Inflammatory macrophage treated with lipopolysaccharide for 4 hours (primary cell): ENCODE measurements around the gene EXTL2.
"Not testable (repeated sequence)": the region's sequence is repeated elsewhere in the genome, so short reads cannot be mapped to it uniquely, and the experiment has no call there.

Experiments
- DNase-seq: peaks from one replicate; pipeline ENCODE4 v3.0.0-alpha.2; 2020

EXTL2 gene

DNA sequence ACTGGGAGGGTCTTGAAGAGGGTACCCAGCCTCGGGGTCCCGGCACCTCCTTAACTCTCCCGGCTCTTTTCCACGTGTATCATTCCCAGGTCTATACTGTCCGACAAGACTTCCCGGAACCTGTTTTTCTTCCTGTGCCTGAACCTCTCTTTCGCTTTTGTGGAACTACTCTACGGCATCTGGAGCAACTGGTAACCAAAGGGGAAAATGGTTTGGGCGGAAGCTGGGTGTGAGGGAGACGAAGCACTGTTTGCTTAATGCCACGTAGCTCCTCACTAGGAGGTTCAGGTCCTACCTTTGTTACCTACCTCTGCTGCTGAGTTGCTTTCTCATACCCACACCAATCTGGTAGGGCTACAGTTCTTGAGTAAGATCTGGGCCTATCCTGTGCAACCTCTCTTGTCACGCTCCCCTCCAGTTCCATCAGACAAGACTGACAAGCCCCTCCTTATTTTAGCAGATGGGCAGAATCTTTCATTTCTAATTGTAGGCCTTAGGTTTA, 1.9 kb upstream of the EXTL2 start:
- peak; percentile 60 for DNase-seq

DNA sequence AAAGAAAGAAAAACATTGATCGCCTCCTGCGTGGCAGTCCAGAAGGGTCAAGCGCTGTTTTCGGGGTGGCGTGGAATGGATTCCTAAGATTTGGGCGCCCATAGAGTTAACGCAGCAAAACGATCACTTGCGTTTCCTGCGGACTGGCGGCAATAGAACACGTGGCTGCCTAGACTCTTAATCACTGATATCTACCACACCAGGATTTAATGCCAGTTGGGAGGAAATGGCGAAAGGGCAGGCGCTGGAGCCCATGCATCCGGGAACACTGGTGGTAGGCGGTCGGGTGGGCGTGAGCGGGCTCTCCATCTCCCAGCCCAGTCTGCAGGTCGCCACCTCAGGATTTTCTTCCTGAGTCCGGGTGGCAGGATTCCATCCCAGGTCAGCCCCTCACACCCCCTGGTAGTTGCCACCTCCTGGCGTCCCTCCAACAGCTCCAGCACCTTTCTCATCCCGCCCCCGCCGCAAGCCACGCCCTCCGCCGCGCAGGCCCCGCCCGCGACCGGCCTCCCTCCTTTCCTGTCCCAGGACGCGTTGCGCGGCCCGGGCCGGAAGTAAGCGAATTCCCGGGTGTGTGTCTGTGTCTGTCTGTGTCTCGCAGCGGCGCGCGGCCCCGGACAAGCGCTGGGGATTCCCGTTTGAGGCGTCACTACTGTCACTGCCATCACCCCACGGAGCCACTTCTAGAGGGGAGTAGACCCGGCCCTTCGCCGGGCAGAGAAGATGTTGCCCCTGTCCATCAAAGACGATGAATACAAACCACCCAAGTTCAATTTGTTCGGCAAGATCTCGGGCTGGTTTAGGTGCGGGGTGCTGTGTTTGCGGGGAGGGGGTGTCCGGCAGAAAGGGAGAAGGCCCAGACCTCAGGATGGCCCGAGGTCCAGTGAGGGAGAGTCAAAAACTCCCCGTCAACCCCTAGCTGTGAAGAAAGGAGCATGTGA, 1.2 kb upstream of the EXTL2 start, which contains the start of gene SLC30A7:
Gene SLC30A7 (plus strand): TSS at position 551 of the 941 bp plus-strand sequence. CDS start 173 bp downstream, at position 724.
- peak; percentile 94 for DNase-seq

DNA sequence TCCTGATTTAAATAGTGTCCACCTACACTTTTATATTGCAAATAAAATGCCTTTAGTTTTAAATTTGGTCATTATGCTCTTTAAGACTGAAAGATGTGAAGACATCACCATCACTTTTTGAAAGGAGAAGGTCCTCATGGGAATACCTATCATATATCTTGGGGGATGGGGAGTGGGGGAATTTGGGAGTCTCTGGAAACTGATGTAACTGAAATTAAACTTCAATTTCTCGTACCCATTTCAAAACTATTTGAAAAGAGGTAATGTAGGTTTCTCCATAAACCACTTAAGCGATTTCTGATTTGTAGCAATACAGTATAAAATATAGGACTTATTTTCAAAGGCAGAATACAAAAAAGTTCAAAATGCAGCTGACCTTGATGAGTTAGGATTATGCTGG, 924 bp downstream of the EXTL2 start:
- no peak for DNase-seq

- no peak for DNase-seq
Observed at GRCh38 chr1:100892554-100892953, 2.1 kb downstream of the EXTL2 start.

DNA sequence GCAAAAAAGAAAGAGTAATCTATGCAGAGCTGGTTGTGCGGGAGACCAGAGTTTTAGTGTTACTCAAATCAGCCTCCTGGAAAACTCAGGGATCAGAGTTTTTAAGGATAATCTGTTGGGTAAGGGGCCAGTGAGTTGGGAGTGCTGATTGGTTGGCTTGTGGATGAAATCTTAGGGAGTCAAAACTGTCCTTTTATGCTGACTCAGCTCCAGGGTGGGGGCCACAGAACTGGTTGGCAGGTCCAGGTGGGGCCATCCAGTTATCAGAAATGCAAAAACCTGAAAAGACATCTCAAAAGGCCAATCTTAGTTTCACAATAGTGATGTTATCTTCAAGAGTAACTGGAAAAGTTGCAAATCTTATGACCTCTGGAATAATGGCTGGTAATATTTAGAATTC, 3.3 kb downstream of the EXTL2 start:
- no peak for DNase-seq

DNA sequence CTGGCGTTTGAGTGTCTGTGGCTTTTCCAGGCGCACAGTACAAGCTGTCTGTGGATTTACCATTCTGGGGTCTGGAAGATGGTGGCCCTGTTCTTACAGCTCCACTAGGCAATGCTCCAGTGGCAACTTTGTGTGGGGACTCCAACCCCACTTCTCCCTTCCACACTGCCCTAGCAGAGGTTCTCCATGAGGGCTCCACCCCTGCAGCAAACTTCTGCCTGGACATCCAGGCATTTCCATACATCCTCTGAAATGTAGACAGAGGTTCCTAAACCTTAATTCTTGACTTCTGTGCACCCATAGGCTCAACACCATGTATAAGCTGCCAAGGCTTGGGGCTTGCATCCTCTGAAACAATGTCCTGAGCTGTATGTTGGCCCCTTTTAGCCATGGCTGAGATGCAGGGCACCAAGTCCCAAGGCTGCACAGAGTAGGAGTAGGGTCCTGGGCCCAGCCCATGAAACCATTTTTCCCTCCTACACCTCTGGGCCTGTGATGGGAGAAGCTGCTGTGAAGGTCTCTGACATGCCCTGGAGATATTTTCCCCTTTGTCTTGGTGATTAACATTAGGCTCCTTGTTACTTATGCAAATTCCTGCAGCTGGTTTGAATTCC, 4.7 kb downstream of the EXTL2 start:
- not testable (repeated sequence) for DNase-seq

DNA sequence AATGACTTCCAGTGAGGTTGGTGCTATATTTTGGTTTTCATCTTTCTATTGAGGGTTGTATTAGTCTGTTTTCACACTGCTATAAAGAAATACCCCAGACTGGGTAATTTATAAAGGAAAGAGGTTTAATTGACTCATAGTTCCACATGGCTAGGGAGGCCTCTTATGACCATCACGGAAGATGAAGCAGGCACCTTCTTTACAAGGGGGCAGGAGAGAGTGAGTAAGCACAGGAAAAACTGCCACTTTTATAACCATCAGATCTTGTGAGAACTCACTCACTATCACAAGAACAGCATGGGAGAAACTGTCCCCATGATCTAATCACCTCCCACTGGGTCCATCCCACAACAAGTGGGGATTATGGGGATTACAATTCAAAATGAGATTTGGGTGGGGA, 5.6 kb downstream of the EXTL2 start:
- DNase-seq, result not testable (repeated sequence)

- peak; percentile 23 for DNase-seq
Observed at GRCh38 chr1:100883963-100884362, 10.7 kb downstream of the EXTL2 start.

- DNase-seq, result peak; percentile 75
Observed at GRCh38 chr1:100882698-100883097, 11.9 kb downstream of the EXTL2 start.

- no peak for DNase-seq
Observed at GRCh38 chr1:100881687-100882086, 13.0 kb downstream of the EXTL2 start.

- no peak for DNase-seq
Observed at GRCh38 chr1:100879422-100879821, 15.2 kb downstream of the EXTL2 start.

- no peak for DNase-seq
Observed at GRCh38 chr1:100876291-100876690, 18.4 kb downstream of the EXTL2 start.

- no peak for DNase-seq
Observed at GRCh38 chr1:100875228-100875627, 19.4 kb downstream of the EXTL2 start.

DNA sequence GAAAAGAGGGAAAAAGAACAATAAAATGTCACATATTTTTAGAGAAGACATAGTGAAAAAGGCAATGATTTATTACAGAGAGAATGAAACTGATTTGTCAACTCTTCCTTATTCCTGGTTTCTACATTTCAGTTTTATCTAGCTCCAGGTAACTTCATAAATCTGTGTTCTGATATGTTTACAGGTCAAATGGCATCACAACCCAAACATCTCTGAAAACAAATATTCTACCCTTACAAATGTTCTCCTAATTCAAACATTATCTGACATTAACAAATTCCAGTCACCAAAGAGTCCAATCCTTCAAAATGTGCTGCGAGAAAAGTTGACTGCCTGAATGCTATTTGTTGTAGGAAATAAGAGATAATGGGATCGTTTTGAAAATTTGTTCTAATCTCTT, 20.2 kb downstream of the EXTL2 start:
- DNase-seq, result no peak

GRCh38 chr1:100869996-100870395, 24.6 kb downstream of the EXTL2 start:
- DNase-seq, result no peak

DNA sequence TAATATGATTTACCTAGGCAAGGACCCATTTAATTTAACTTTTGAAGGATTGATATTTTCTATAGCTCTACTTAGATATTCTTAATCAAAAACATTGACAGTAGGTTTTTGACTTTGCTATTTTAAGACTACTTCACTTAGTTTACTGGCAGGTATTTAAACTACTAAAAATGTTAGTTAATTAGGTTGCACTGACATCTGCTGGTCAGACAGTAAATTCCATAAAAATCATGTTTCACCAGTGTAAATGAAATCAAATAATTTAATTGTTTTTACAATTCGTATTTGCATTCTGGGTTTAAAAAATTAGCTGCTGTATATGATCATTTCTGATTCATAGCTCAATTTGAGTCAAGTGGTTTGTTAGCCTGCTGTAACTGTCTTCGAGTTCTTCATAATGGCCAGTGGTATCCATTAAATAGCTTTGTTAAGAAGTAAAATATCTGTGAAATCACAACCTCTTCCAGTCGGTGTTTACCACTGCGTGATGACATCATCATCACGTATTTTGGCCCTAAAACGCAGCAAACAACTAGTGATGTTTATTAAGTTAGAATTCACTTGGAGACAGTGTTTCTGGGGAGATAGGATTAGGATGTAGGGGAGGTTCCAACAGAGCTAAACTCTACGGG, 26.2 kb downstream of the EXTL2 start:
- DNase-seq, result peak; percentile 43

DNA sequence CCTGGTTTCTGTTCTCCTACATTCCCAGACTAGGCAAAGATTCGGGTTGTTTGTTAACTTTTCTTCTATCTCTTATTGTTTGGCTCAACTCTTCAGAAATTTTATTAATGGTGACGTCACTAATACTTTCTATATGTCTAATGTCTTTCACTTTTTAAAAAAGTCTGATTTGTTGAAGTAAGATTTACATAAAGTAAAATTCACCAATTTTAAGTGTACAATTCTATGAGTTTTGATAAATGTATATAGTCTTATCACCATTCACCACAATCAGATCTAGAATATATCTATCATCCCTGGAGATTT, 27.8 kb downstream of the EXTL2 start:
- DNase-seq, result no peak

DNA sequence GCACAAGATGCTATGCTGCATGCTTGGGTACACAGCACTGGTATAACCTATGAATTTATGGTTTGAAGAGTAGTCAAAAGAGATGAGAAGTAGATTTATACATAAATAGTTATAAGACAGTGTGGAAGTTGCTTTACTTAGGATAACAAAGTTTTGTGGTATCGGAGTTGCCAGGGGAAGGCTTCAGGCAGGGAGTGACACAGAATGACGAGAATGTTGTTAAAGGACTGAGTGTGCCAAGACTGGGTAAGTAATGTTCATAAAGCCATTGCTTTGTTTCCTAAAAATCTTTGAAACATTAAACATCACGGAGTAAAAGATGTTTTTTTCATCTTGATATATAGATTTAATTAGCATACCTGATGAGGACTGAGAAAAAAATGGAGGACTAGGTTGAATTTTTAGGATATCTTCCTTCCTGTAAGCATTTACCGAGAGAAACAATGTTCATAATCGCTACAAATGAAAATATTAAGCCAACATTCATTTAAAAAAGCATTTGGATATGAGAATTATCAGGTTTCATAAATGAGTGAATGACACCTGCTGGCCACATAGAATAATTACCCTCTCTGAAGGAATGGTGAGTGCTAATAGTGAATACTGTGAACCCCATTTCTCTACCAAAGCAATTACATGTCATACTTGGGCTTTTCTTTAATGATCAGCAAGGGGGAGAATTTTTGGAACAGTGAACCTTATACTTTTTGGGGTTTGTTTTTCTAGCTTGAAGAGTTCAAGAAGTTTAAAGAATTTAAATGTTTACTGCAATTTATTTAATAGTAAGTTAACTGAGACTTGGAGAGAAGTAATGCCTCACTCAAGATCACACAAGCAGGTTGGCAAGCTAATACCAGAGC, 28.4 kb downstream of the EXTL2 start:
- DNase-seq, result peak; percentile 56

DNA sequence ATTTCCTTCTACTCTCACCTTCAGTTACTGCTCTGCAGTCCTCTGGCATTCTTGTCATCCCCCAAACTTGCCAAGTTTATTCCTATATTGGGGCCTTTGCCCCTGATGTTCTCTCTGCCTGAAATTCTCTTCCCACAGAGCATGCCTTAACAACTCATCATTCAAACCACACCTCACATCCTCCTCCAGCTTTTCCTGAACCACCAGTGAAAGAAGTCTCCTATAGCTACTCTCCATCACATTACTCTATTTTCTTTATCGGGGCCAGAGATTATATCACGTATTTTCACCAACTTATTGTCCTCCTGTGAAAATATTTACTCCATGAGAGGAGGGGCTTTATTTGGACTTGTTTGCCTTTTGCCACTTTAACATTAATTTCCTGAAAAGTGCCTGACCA, 32.1 kb downstream of the EXTL2 start:
- DNase-seq, result no peak

- DNase-seq, result peak; percentile 88
Observed at GRCh38 chr1:100861379-100861778, 33.3 kb downstream of the EXTL2 start.

GRCh38 chr1:100860397-100860991, 34.1 kb downstream of the EXTL2 start:
- DNase-seq, result no peak

DNA sequence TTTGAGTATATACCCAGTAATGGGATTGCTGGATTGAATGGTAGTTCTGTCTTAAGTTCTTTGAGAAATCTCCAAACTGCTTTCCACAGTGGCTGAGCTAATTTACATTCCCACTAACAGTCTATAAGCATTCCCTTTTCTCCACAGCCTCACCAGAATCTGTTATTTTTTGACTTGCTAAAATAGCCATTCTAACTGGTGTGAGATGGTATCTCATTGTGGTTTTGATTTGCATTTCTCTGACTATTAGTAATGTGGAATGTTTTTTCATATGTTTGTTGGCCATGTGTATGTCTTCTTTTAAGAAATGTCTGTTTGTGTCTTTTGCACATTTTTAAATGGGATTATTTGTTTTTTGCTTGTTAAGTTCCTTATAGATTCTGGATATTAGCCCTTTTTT, 39.5 kb downstream of the EXTL2 start:
- DNase-seq, result not testable (repeated sequence)
